GM18517 (cell line): ENCODE data around the gene HOXA7.

Experiments
- ATAC-seq: cut with Tn5 transposase; IDR thresholded peaks from one replicate; pipeline ENCODE4 v1.9.1; 2021; ENCODE audit warnings: mild to moderate bottlenecking, moderate library complexity; ENCODE audit not compliant: unreplicated experiment

HOXA7 gene

GRCh38 chr7:27122077-27122910, 34.2 kb downstream of the HOXA7 start:
- ATAC-seq, result no peak

- ATAC-seq, result no peak
Observed at GRCh38 chr7:27121684-27122076, 34.8 kb downstream of the HOXA7 start.

- no peak for ATAC-seq
Observed at GRCh38 chr7:27119412-27119911, 37.0 kb downstream of the HOXA7 start.

GRCh38 chr7:27118580-27118979, 37.9 kb downstream of the HOXA7 start:
- no peak for ATAC-seq

GRCh38 chr7:27117887-27118491, 38.5 kb downstream of the HOXA7 start:
- ATAC-seq, result no peak

GRCh38 chr7:27116962-27117886, 39.3 kb downstream of the HOXA7 start:
- ATAC-seq, result no peak

GRCh38 chr7:27116031-27116961, 40.2 kb downstream of the HOXA7 start:
- ATAC-seq, result no peak

- no peak for ATAC-seq
Observed at GRCh38 chr7:27115221-27116026, 41.1 kb downstream of the HOXA7 start.

- no peak for ATAC-seq
Observed at GRCh38 chr7:27114881-27115220, 41.6 kb downstream of the HOXA7 start.

- no peak for ATAC-seq
Observed at GRCh38 chr7:27113991-27114769, 42.3 kb downstream of the HOXA7 start.

GRCh38 chr7:27112955-27113949, 43.2 kb downstream of the HOXA7 start:
- ATAC-seq, result no peak

- no peak for ATAC-seq
Observed at GRCh38 chr7:27112361-27112760, 44.1 kb downstream of the HOXA7 start.

GRCh38 chr7:27111751-27112277, 44.7 kb downstream of the HOXA7 start:
- ATAC-seq, result no peak

GRCh38 chr7:27111042-27111750, 45.3 kb downstream of the HOXA7 start:
- ATAC-seq, result no peak

- no peak for ATAC-seq
Observed at GRCh38 chr7:27110186-27111031, 46.1 kb downstream of the HOXA7 start.
